IPS-15b (cell line): ENCODE measurements around the gene CAMK2N2.

Source experiments
- H3K27me3 ChIP-seq: one replicate; pipeline ENCODE4 v1.6.1; 2013; ENCODE audit warnings: low read length; ENCODE audit not compliant: control insufficient read depth, insufficient read depth
- H3K36me3 ChIP-seq: one replicate; pipeline ENCODE4 v1.6.1; 2013; ENCODE audit warnings: low read length; ENCODE audit not compliant: control insufficient read depth, insufficient read depth
- H3K4me1 ChIP-seq: one replicate; pipeline ENCODE4 v1.6.1; 2013; ENCODE audit warnings: mild to moderate bottlenecking, low read length; ENCODE audit not compliant: control insufficient read depth, insufficient read depth
- H3K4me3 ChIP-seq: one replicate; pipeline ENCODE4 v1.5.1; 2013; ENCODE audit warnings: low read depth, low read length
- H3K9ac ChIP-seq: one replicate; pipeline ENCODE4 v1.6.1; 2013; ENCODE audit warnings: low read depth, mild to moderate bottlenecking, low read length
- H3K9me3 ChIP-seq: one replicate; pipeline ENCODE4 v1.6.1; 2013; ENCODE audit warnings: mild to moderate bottlenecking, low read length; ENCODE audit not compliant: control insufficient read depth, insufficient read depth

The CAMK2N2 gene

DNA sequence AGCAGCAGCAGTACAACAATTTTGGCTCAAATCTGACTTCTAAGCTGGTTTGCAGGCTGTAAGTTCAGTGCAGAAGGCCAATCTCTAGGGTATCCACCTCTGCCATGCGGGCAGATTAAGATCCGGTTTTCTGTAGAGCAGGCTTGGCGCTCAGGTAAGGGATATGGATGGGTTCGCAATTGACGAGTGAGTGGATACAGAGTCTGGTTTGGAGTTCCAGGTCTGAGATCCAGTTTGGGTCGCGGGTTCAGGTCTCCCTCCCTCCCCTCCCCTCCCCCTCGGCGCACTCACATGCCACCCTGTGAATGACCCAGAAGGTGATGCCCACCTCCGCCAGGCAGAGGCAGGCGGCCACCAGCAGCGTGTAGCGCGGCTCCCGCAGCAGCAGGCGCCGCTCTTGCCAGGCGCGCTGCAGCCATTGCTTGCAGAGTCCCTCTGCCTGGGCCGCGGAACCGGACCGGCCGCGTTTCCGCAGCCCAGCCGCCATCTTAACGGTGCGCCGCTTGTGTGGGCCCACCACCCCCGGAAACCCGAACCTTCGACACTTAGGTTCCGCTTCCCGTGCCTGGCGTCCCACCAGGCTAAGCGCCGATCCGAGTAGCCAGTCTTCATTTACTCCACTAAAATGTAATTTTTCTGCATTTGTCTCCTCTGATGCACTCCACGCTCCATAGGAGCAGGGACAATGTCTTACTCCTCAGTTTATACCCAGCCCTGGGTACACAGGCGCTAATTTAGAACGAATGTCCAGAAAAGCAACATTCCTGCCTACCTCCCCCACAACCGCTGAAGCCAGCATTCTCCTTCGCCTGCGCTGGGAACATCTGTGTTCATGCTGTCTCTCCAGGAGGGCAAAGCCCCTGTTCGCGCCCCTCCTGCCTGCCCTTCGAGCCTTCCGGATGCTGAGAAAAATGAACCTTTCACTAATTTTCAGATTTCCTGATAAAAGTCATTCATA lies 12.6 kb downstream of the CAMK2N2 start, which contains the start of gene ALG3:
ALG3 (minus strand) TSS at position 509 of the 958 bp plus-strand sequence; CDS start at position 487, 22 bp downstream.
- H3K9me3 ChIP-seq: no peaks in the 10 kb centered on the region
- peak within 1 kb of the TSS; percentile 92 for H3K4me3 ChIP-seq
- H3K4me1 ChIP-seq: no peaks in the 10 kb centered on the region
- no peaks in the 10 kb centered on the region for H3K27me3 ChIP-seq
- H3K9ac ChIP-seq: peak within 1 kb of the TSS; percentile 99
- H3K36me3 ChIP-seq: peaks cover 14% of the 10 kb centered on the region

DNA sequence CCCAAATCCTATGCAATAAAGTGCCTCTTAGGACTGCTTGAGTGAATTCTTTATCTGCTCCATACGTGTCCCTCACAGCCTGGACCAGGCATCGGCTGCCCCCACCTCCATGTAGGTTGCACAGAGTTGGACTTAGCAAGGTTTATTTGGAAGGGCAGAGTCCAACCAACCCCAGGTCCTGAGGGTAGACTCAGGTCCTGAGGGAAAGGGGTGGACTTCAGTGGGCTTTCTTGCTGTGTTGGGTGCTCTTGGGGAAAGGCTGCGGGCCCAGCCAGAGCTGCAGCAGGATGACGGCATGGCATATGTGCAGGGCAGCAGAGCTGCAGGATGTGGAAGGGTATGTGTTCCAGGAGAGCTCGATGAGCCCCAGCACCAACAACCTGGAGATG lies 19.1 kb downstream of the CAMK2N2 start:
- Histone ChIP-seq H3K9me3 (no peaks in the 10 kb centered on the region), H3K27me3 (no peaks in the 10 kb centered on the region), H3K4me3 (no peak overlapping the region), H3K4me1 (no peaks in the 10 kb centered on the region), H3K9ac (no peak overlapping the region), H3K36me3 (peaks cover 27% of the 10 kb centered on the region)

DNA sequence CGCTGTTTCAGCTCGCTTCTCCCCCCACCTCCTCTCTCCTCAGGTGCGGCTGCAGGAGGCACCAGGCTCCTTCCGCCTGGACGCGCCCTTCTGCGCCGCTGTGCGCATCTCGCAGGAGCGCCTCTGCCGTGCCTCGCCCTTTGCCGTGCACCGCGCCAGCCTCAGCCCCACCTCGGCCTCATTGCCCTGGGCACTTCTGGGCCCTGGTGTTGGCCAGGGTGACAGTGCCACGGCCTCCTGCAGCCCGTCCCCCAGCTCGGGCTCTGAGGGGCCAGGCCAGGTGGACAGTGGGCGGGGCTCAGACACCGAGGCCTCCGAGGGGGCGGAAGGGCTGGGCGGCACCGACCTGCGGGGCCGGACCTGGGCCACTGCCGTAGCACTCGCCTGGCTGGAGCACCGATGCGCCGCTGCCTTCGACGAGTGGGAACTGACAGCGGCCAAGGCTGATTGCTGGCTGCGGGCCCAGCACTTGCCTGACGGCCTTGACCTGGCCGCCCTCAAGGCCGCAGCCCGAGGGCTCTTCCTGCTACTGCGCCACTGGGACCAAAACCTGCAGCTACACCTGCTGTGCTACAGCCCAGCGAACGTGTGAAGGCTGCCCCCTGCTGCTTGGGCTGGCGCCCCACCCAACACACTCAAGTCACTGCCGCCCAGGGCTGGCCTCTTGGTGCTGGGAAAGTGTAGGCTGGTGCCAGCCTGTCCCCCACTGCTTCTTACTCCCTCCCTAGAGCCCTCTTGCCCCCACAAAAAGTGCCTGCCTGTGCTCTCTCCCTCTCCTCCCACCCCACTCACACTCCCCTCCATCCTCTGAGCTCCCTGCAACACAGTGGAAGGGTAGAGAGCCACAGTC lies 19.7 kb downstream of the CAMK2N2 start:
- H3K27me3 ChIP-seq: no peaks in the 10 kb centered on the region
- no peak overlapping the region for H3K9ac ChIP-seq
- no peaks in the 10 kb centered on the region for H3K4me1 ChIP-seq
- H3K4me3 ChIP-seq: peak overlapping the region; percentile 49
- H3K9me3 ChIP-seq: no peaks in the 10 kb centered on the region
- peaks cover 27% of the 10 kb centered on the region for H3K36me3 ChIP-seq

DNA sequence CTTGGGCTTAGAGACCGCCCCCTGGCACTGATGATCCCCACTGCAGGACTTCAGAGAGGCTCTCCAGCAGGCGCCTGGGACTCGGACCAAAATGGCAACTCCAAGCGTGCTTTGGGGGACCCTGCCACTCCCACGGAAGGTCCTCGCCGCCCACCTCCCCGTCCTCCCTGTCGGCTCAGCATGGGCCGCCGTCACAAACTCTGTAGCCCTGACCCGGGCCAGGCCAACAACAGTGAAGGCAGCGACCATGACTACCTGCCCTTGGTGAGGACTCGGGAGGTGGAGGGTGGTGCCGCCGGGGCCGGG lies 20.3 kb downstream of the CAMK2N2 start:
- Histone ChIP-seq H3K9ac (no peak overlapping the region), H3K4me3 (peak overlapping the region; percentile 49), H3K36me3 (peaks cover 27% of the 10 kb centered on the region), H3K27me3 (no peaks in the 10 kb centered on the region), H3K4me1 (no peaks in the 10 kb centered on the region), H3K9me3 (no peaks in the 10 kb centered on the region)

DNA sequence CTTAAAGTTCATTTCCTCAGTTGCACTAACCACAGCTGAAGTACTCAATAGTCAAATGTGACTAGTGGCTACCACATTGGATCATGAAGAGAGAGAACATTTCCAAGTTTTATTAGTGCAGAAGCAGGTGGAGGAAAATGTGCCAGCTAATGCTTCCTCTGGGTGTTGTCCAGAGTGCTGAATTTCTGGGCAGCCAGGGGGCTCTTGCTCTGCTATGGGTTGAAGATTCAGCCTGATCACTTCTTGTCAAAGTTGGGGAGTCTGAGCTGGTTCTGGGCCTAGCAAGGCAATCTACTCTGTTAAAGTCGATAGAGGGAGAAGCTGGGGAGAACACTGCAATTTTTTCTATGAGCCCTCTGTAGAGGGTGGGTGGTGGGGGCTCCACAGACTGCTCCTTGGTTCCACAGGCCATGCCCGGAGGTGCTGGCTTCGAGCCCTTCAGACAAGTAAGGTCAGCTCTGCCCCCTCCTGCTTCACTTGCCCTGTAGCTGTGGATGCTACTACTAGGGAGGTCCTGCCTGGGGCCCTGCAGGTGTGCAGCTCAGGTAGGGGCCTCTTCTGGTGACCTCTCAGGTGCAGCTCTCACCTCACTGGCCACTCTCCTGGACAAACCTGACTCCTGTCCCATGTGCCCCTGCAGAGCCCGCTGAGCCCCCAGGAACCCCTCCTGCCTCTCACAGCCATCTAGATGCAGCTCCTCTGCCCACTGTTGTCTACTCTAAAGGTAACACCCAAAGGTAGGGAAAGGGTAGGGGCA lies 20.8 kb downstream of the CAMK2N2 start:
- Histone ChIP-seq H3K4me3 (no peak overlapping the region), H3K36me3 (peaks cover 27% of the 10 kb centered on the region), H3K9me3 (no peaks in the 10 kb centered on the region), H3K9ac (no peak overlapping the region), H3K27me3 (no peaks in the 10 kb centered on the region), H3K4me1 (no peaks in the 10 kb centered on the region)

DNA sequence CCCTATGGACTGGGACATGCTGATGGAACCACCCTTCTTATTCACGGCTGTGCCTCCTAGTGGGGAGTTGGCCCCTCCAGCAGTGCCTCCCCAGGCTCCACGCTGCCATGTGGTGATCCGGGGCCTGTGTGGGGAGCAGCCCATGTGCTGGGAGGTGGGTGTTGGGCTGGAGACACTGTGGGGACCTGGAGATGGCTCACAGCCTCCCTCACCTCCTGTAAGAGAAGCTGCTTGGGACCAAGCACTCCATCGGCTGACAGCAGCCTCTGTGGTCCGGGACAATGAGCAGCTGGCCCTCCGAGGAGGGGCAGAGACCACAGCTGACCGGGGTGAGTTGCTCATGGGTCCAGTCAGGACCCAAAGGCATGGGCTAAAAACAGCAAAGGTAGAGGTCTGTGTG lies 21.6 kb downstream of the CAMK2N2 start:
- H3K36me3 ChIP-seq: peaks cover 19% of the 10 kb centered on the region
- no peaks in the 10 kb centered on the region for H3K27me3 ChIP-seq
- no peaks in the 10 kb centered on the region for H3K9me3 ChIP-seq
- H3K4me3 ChIP-seq: no peak overlapping the region
- H3K9ac ChIP-seq: no peak overlapping the region
- no peaks in the 10 kb centered on the region for H3K4me1 ChIP-seq

DNA sequence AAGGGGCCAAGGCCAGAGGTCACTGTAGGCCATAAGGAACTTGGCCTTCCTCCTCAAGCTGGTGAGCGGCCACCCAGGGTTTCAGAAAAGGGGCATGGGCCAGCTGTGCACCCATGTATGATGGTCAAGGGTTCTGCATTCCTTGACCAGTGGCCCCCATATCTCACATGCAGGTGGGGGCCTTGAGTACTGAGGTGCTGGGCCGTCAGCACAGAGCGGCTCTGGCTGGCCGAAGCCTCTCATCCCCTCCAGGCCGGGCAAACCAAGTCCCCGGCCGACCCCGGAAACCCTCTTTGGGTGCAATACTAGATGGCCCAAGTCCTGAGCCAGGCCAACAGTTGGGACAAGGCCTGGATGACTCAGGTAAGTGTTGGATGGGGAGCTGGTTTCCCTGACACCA lies 22.1 kb downstream of the CAMK2N2 start:
- H3K9me3 ChIP-seq: no peaks in the 10 kb centered on the region
- H3K27me3 ChIP-seq: no peaks in the 10 kb centered on the region
- no peaks in the 10 kb centered on the region for H3K4me1 ChIP-seq
- H3K36me3 ChIP-seq: peaks cover 15% of the 10 kb centered on the region
- H3K4me3 ChIP-seq: no peak overlapping the region
- H3K9ac ChIP-seq: no peak overlapping the region

DNA sequence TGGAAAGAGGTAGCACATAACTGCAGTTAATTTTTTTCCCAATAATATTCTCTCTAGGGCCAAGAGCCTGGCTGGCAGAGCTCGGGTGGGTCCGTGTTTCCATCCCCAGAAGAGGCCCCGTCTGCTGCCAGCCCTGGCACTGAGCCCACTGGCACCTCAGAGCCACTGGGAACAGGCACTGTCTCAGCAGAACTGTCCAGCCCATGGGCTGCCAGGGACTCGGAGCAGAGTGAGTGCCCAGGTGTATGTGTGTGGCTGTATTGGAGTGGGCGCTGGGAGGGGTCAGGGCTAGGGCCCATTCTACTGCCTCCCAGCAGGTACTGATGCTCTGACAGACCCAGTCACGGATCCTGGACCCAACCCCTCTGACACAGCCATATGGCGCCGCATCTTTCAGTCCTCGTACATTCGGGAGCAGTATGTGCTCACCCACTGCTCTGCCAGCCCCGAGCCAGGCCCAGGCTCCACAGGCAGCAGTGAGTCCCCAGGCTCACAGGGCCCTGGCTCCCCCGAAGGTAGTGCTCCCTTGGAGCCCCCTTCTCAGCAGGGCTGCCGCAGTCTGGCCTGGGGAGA lies 23.0 kb downstream of the CAMK2N2 start:
- Histone ChIP-seq H3K36me3 (peaks cover 10% of the 10 kb centered on the region), H3K4me3 (no peak overlapping the region), H3K4me1 (no peaks in the 10 kb centered on the region)

DNA sequence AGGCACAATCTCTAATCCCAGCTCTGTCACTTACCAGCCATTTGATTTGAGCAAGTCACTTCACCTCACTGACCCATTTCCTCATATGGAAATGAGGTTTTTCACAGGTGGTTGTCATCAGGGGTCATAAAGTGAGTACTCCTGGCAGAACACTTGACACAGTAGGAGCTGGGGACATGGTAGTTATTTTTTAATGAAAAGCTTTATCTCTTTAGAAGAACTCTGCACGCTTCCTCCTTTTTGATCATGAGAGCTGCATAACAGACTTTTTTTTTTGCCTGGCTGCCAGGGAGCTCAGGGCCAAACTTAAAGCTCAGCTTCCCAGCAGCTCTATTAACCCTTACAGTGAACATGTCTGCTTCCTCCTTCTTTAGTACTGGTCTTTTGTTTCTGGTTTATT lies 23.5 kb downstream of the CAMK2N2 start:
- peaks cover 6% of the 10 kb centered on the region for H3K27me3 ChIP-seq
- no peaks in the 10 kb centered on the region for H3K4me1 ChIP-seq
- no peak overlapping the region for H3K9ac ChIP-seq
- H3K4me3 ChIP-seq: no peak overlapping the region
- H3K9me3 ChIP-seq: no peaks in the 10 kb centered on the region
- peaks cover 8% of the 10 kb centered on the region for H3K36me3 ChIP-seq

More for the DNA sequence above, 23.0 kb downstream of the CAMK2N2 start:
- Histone ChIP-seq H3K27me3 (peaks cover 3% of the 10 kb centered on the region), H3K9me3 (no peaks in the 10 kb centered on the region), H3K9ac (no peak overlapping the region)

DNA sequence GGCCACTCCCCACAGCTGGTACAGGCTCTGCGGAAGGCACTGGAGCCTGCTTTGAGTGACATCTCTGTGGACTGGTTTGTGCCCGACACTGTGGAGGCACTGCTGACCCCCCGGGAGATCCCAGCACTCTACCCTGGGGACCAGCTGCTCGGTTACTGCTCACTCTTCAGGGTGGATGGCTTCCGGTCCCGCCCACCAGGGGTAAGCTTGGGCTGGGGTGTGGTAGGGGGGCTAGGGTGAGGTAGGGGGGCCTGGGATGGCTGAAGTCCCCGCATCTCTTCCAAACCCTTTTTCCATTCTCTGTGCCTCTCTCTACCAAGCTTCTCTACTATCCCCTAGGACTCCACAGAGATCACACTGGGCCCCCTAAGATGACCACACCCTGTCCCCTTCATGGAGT lies 24.1 kb downstream of the CAMK2N2 start:
- no peaks in the 10 kb centered on the region for H3K4me1 ChIP-seq
- no peaks in the 10 kb centered on the region for H3K9me3 ChIP-seq
- H3K27me3 ChIP-seq: peaks cover 12% of the 10 kb centered on the region
- H3K4me3 ChIP-seq: no peak overlapping the region
- no peak overlapping the region for H3K9ac ChIP-seq
- H3K36me3 ChIP-seq: peaks cover 3% of the 10 kb centered on the region

DNA sequence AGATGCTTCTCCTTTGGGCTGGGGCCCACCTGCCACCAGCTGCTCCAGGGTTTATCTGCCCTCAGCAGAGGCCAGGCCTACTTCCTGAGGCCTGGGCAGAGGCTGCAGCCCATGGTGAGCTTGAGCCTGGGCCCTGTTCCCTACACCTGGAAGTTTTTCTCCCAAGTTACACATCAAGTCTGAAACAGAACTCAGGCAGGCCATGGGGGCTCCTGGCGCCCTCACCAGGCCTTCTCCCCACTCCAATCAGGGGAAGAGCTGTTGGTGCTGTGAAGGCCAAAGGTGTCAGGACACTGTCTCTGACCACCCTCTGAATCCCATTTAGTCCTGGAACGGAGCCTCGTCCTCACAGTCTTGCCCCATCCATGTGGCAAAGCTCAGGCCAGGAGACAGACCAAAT lies 24.7 kb downstream of the CAMK2N2 start:
- Histone ChIP-seq H3K27me3 (peaks cover 18% of the 10 kb centered on the region), H3K9ac (no peak overlapping the region)

More for the DNA sequence above, 24.7 kb downstream of the CAMK2N2 start:
- Histone ChIP-seq H3K4me3 (no peak overlapping the region), H3K9me3 (no peaks in the 10 kb centered on the region), H3K36me3 (no peaks in the 10 kb centered on the region), H3K4me1 (no peaks in the 10 kb centered on the region)
